CD4-positive, alpha-beta T cell treated with Interleukin-2 at 100 ng/mL for 4 hours (primary cell): ENCODE measurements around the gene CLASP1.
"Not testable (repeated sequence)": the region's sequence is repeated elsewhere in the genome, so short reads cannot be mapped to it uniquely, and the experiment has no call there.

Source experiments
- DNase-seq: peaks from one replicate; pipeline ENCODE4 v3.0.0-alpha.2; 2020; ENCODE audit warnings: low spot score

Gene CLASP1

DNA sequence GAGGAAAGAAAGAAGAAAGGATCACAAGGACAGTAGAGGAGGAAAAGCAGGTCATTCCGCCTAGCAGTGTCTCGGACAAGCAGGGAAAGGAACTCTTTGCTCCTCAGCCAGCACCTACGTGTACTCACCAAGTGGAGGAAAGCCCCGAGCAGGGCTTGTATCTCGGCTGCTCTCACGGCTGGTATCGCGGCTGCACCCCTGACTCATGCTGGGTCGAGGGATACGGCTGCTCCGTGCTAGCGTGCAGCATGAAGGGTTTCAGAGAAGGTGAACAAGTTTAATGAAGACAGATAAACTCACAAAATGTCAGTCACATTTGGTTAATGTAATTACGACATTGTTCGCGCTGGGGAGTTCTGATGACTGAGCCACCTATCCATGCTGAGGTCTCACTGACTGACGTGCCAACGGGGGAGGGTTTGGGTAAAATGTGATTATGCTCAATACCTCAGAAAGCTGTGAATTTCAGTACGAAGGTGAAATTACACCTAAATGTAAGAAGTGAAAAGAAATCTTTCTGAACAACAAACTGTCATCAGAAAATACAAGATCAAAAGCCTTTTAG, 230.7 kb downstream of the CLASP1 start:
- DNase-seq, result no peak

- DNase-seq, result no peak
These were observed 231.4 kb downstream of the CLASP1 start for GRCh38 chr2:121417826-121418225.

- DNase-seq, result no peak
These were observed 233.5 kb downstream of the CLASP1 start for GRCh38 chr2:121415727-121416126.

DNA sequence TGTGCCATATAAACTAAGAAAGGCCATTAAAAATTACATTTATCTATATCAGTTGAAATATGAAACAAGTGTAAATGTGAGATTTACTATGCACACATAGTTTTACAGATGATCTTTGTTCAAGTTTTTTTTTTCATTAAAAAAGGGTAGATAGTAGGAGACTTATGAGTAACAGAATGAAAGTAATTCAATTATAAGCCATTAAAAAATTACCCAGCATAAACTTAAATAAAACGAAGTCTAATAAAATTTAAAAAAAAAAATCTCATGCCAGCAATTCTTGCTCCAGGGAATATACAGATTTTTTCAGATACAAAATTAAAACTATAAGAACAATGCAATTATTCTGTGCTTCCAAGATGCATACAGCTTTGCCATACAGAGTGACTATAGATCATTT, 236.9 kb downstream of the CLASP1 start:
- no peak for DNase-seq

GRCh38 chr2:121409966-121410365, 239.3 kb downstream of the CLASP1 start:
- DNase-seq, result no peak

DNA sequence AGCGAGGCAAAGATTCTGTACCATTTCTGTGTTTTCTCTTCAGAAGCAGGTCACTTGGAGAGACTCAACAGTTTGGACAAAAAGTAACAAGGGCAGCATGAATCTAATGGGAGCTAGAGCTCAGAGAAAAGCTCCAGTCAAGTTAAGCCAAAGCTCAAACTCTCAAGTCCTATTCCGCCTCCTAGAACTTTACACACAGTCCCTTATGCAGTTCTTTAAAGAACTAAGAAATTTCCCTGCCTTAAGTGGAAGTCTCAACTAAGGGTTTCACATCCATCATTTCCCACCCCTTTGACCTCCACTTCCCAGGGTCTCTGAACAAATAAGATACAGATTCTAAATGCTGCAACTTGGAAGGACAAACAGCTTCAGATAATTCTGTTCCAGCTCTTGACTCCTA, 239.9 kb downstream of the CLASP1 start:
- DNase-seq, result no peak

- no peak for DNase-seq
These were observed 240.6 kb downstream of the CLASP1 start for GRCh38 chr2:121408641-121409040.

GRCh38 chr2:121405233-121405632, 244.0 kb downstream of the CLASP1 start:
- no peak for DNase-seq

DNA sequence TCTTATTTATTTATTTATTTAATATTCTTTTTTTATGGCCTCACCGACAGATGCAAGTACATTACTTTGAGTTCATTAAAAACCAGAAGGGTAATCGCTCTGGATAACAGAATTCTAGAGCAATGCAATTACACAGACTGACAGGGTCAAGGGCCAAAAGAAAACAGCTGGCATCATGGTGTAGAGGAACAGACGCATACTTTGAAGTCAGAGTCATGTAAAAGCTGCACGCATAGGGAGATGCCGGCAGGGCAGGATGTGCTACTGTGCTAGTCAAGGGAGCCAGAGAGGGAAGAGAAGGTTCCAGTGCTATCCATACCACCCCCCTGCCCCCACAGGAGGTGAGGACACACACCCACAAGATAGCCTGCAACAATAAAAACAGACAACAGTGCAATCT, 249.1 kb downstream of the CLASP1 start:
- no peak for DNase-seq

GRCh38 chr2:121398853-121399252, 250.4 kb downstream of the CLASP1 start:
- DNase-seq, result no peak

GRCh38 chr2:121390082-121390692, 259.1 kb downstream of the CLASP1 start:
- no peak for DNase-seq

DNA sequence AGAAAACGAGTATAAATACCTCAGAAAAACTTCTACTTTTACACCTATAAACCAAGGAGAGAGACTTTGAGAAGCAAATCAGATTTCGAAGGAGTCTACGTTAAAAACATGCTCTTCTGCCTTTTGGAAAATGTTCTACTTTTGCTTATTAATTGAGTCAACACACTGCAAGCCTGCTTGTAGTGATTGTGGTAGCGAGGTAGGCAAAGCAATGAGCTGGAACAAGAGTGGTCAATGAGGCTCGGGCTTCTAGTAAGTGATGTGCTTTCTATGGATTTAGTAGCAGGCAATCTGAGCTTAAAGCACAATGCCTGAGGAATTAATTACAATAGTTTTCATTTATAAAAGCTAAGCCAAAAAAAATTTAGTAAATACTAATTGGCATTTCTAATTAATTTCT, 260.9 kb downstream of the CLASP1 start:
- no peak for DNase-seq

- DNase-seq, result no peak
These were observed 261.5 kb downstream of the CLASP1 start for GRCh38 chr2:121387591-121388325.

DNA sequence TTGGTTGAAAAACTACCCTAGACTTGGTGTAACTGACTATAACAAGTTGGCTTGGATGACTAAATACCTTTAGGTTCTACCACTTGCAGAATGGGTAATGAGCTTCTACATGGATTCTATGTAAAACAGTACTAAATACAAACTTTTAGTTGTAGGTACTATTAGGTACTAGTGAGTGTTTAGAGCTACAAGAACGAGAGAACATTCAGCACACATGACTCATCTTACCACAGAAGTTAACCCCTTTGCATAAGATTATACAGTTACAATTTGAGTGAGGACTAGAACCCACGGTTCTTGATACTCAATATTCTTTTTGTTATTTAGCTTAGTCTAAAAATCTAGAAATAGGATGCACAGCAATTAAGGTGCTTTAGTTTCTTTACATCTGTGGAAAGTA, 262.6 kb downstream of the CLASP1 start:
- no peak for DNase-seq

- no peak for DNase-seq
These were observed 263.2 kb downstream of the CLASP1 start for GRCh38 chr2:121386102-121386501.

DNA sequence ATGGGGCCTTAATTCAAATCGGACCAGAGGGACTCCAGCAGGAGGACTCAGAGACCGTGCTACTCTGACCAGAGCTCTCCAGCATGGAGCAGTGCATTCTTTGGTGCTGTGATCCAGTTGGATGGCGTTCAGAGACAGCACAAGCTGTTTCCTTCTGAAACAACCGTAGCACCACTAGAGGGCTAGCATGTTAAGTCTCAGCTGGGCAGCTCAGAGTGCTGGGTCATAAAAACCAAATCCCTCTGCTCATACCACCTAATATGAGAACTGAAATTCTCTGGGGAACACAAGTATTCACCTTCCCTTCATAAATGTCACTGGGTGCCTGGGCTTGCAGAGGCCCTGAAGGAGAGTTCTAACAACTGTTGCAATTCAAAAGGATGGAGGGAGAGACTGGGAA, 266.5 kb downstream of the CLASP1 start:
- no peak for DNase-seq

GRCh38 chr2:121377646-121378045, 271.6 kb downstream of the CLASP1 start:
- DNase-seq, result no peak

GRCh38 chr2:121376535-121377250, 272.6 kb downstream of the CLASP1 start:
- no peak for DNase-seq

- DNase-seq, result no peak
These were observed 273.6 kb downstream of the CLASP1 start for GRCh38 chr2:121375621-121376159.

DNA sequence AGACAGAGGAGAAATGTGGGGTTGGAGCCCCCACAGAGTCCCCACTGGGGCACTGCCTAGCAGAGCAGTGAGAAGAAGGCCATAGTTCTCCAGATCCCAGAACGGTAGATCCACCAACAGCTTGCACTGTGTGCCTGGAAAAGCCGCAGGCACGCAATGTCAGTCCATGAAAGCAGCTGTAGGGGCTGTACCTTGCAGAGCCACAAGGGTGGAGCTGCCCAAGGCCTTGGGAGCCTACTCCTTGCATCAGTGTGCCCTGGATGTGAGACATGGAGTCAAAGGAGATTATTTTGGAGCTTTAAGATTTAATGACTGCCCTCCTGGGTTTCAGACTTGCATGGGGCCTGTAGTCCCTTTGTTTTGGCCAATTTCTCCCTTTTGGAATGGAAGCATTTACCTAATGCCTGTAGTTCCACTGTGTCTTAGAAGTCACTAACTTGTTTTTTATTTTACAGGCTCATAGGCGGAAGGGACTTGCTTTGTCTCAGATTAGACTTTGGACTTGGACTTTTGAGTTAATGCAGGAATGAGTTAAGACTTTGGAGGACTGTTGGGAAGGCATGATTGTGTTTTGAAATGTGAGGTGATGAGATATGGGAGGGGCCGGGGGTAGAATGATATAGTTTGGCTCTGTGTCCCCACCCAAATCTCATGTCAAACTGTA, 274.7 kb downstream of the CLASP1 start:
- DNase-seq, result not testable (repeated sequence)

DNA sequence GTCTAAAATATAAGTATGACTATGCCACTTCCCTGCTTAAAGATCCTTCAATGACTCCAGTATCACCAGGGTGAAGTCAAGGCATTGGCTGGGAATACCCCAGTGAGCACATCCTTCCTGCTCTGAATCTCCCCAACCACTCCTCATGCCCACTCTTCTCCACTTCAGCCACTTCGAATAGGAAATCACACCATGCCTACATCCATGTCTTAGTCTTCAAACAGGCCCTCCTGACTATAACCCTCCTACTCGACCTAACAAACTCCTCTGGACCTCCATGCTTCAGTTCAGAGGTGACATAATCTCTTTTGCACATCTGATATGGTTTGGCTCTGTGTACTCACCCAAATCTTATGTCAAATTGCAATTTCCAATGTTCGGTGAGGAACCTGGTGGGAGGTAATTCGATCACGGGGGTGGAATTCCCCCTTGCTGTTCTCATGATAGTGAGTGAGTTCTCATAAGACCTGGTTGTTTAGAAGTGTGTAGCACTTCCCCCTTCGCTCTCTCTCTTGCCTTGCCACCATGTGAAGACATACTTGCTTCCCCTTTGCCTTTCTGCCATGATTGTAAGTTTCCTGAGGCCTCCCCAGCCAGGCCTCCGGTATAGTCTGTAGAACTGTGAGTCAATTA, 276.4 kb downstream of the CLASP1 start:
- no peak for DNase-seq

GRCh38 chr2:121372082-121372481, 277.2 kb downstream of the CLASP1 start:
- DNase-seq, result no peak
